GM13977 (cell line): ENCODE results near the gene FOXE1.

Experiments used
- DNase-seq: peaks from one replicate; pipeline ENCODE4 v3.0.0; 2012; ENCODE audit warnings: low spot score
- CTCF ChIP-seq: IDR thresholded peaks from 2 replicates; pipeline ENCODE4 v1.5.1; 2012; ENCODE audit warnings: mild to moderate bottlenecking, control low read depth; ENCODE audit not compliant: insufficient read depth; ENCODE audit errors: extremely low read depth, missing control alignments
- in situ Hi-C: fragments of 300-500 bp; cut with MboI; formaldehyde crosslinking; loops from one replicate; pipeline ENCODE4 v1.12.0; 2022; ENCODE audit warnings: low sequenced_read_pairs, low pct_unique_long_range_greater_than_20kb, mixed read lengths, inconsistent platforms; ENCODE audit not compliant: unreplicated experiment

Gene FOXE1

DNA sequence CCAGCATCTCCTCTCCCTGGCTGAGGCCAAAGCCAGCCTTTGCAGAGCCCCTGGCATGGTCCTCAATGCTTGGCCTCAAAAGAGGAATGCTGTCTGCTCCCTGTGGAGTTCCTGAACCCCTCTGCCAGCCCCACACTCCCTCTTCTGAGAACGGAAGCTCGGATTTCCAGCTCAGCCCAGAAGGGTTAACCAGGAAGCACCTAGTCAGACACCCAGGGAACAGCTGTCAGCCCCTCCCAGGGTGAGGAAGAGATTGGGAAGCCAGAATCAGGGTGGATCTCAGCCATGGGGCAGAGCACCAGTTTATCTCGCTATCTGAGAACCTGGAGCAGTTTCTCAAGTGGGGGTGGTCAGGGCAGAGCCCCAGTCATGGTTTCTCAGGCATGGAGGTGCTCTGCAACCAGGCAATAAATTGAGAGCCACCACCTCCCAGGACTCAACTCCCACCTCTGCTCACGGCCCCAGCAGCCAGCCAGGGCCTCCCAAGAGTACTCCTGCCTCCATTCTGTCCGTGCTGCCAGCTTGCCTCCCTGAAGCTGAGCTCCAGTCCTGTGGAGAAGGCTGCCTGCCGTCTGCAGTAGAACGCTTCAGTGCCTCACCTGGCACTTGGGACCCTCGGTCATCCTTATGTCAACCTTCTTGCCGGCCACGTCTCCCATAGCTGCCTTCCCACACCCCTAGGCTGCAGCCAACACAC is 7.6 kb downstream of the FOXE1 start:
- no peak for TF ChIP-seq CTCF
- DNase-seq, result no peak
- in situ Hi-C loops, result no loop called here

DNA sequence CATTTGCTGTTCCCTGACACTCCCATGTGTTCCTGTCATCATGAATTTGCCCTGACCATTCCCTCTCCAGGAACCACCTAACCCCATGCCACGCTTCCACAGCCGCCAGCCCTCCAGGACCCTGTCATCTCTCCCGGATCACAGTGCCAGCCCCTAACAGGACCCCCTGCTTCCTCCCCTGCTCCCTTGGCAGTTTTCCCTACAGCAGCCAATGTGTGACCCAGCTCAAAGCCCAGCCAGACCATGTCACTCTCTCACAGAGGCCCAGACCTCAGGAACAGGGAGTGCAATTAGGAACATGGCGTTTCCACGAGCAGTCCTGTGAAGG is 8.1 kb downstream of the FOXE1 start:
- in situ Hi-C loops, result no loop called here
- no peak for TF ChIP-seq CTCF
- DNase-seq, result no peak

GRCh38 chr9:97863314-97863713 is 10.3 kb downstream of the FOXE1 start:
- in situ Hi-C loops, result no loop called here
- DNase-seq, result no peak
- no peak for TF ChIP-seq CTCF

DNA sequence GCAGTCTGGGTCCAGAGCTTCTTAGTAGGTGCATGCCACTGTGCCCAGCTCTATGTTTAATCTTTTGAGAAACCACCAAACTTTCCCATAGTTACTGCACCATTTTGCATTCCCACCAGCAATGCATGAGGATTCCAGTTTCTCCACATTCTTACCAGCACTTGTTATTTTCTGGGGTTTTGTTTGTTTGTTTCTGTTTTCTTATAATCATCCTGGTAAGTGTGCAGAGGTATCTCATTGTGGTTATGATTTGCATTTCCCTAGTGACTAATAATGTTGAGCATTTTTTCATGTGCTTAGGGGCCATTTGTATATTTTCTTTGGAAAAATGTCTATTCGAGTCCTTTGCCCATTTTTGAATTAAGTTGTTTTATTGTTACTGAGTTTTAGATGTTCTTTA is 11.4 kb downstream of the FOXE1 start:
- in situ Hi-C loops, result no loop called here
- DNase-seq, result no peak
- TF ChIP-seq CTCF, result no peak

DNA sequence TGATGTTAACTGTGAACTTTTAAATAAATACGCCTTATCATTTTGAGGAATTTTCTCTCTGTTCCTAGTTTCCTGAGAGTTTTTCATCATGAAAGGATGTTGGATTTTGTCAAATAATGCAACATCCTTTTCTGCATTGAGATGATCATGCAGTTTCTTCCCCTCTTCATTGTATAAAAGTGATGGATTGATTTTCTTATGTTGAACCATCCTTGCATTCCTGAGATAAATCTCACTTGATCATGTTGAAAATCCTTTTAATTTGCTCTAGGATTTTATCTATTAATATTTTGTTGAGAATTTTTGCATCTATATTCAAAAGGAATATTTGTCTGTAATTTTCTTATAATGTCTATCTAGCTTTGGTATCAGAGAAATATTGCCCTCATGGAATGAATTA is 13.3 kb downstream of the FOXE1 start:
- TF ChIP-seq CTCF, result no peak
- DNase-seq, result no peak
- in situ Hi-C loops, result no loop called here

- DNase-seq, result no peak
- in situ Hi-C loops, result no loop called here
Observed at GRCh38 chr9:97866848-97867247, 13.8 kb downstream of the FOXE1 start.

More at GRCh38 chr9:97866848-97867247, 13.8 kb downstream of the FOXE1 start:
- TF ChIP-seq CTCF, result no peak
